IMR-90 (cell line): Measurements from ENCODE around the gene TUBA8. TPM values are rescaled to one million over a fixed set of nuclear protein-coding genes. Genes with fewer than 3 reads are reported as not detected.

Experiments
- ATAC-seq: fragments of 200-7000 bp; cut with Tn5 transposase; 2 replicates; pipeline ENCODE4 v1.9.1; 2020; ENCODE audit warnings: low read depth, mild to moderate bottlenecking, moderate library complexity
- BruUV-seq: library from RNA; stranded (reverse); fragments of 400-500 nt; replicated peaks from 2 replicates; lab custom pipeline; 2021; lab: Mats Ljungman, UMichigan
- CTCF ChIA-PET: fragments of 300-600 bp; formaldehyde crosslinking; extraction: SDS; loops from one replicate; lab custom pipeline; 2021; ENCODE audit warnings: antibody characterized with exemption; lab: Yijun Ruan, JAX
- POLR2A ChIA-PET: fragments of 300-600 bp; sonication (Branson Sonifier 250); formaldehyde crosslinking; loops from one replicate; lab custom pipeline; 2022; ENCODE audit warnings: antibody characterized with exemption; ENCODE audit not compliant: unreplicated experiment; lab: Charles Lee
- DNase-seq: peaks from one replicate; pipeline ENCODE4 v3.0.0; 2013
- H2AFZ ChIP-seq: replicated peaks from 2 replicates; pipeline ENCODE3; 2013; ENCODE audit warnings: low read length, mild to moderate bottlenecking; ENCODE audit not compliant: poor library complexity
- H2AK5ac ChIP-seq: 2 replicates; pipeline ENCODE4 v1.6.1; 2013; ENCODE audit warnings: low read depth, low read length, inconsistent platforms
- H2AK9ac ChIP-seq: replicated peaks from 2 replicates; pipeline ENCODE3; 2013; ENCODE audit warnings: mild to moderate bottlenecking, low read depth, low read length, moderate library complexity; ENCODE audit not compliant: poor library complexity
- H2BK120ac ChIP-seq: 2 replicates; pipeline ENCODE4 v1.6.1; 2013; ENCODE audit warnings: low read depth, low read length, inconsistent platforms
- H2BK15ac ChIP-seq: 3 replicates; pipeline ENCODE4 v1.6.1; 2013; ENCODE audit warnings: low read depth, low read length, inconsistent platforms
- H2BK20ac ChIP-seq: 2 replicates; pipeline ENCODE4 v1.6.1; 2013; ENCODE audit warnings: low read depth, mild to moderate bottlenecking, inconsistent platforms, low read length, moderate library complexity
- H2BK5ac ChIP-seq: 2 replicates; pipeline ENCODE4 v1.6.1; 2013; ENCODE audit warnings: mild to moderate bottlenecking, low read depth, low read length, inconsistent platforms; ENCODE audit not compliant: poor library complexity, severe bottlenecking
- H3K14ac ChIP-seq: replicated peaks from 2 replicates; pipeline ENCODE4 v1.6.1; 2013; ENCODE audit warnings: low read depth, low read length, inconsistent platforms
- H3K18ac ChIP-seq: 2 replicates; pipeline ENCODE4 v1.6.1; 2013; ENCODE audit warnings: low read depth, low read length, control low read depth
- H3K23ac ChIP-seq: 2 replicates; pipeline ENCODE4 v1.6.1; 2013; ENCODE audit warnings: low read depth, low read length, inconsistent platforms
- H3K27ac ChIP-seq: 2 replicates; pipeline ENCODE4 v1.5.1; 2013; ENCODE audit warnings: mild to moderate bottlenecking, control low read depth, low read length; ENCODE audit not compliant: insufficient read depth
- H3K27me3 ChIP-seq: 2 replicates; pipeline ENCODE4 v1.6.1; 2013; ENCODE audit warnings: low read length; ENCODE audit not compliant: control insufficient read depth, insufficient read depth
- H3K36me3 ChIP-seq: 2 replicates; pipeline ENCODE4 v1.6.1; 2013; ENCODE audit warnings: low read length, mixed read lengths; ENCODE audit not compliant: control insufficient read depth, insufficient read depth
- H3K4ac ChIP-seq: 2 replicates; pipeline ENCODE4 v1.6.1; 2013; ENCODE audit warnings: low read depth, low read length, inconsistent platforms
- H3K4me1 ChIP-seq: 2 replicates; pipeline ENCODE4 v1.6.1; 2013; ENCODE audit warnings: low read length, mixed read lengths; ENCODE audit not compliant: control insufficient read depth, insufficient read depth
- H3K4me2 ChIP-seq: 2 replicates; pipeline ENCODE4 v1.6.1; 2013; ENCODE audit warnings: low read depth, mild to moderate bottlenecking, control low read depth, low read length, moderate library complexity
- H3K4me3 ChIP-seq: 2 replicates; pipeline ENCODE4 v1.5.1; 2013; ENCODE audit warnings: low read depth, mild to moderate bottlenecking, control low read depth, low read length, moderate library complexity; ENCODE audit not compliant: insufficient read depth
- H3K56ac ChIP-seq: 2 replicates; pipeline ENCODE4 v1.6.1; 2013; ENCODE audit warnings: low read length, inconsistent platforms; ENCODE audit not compliant: insufficient read depth; ENCODE audit errors: extremely low read depth
- H3K79me1 ChIP-seq, 2 experiments: 2 replicates each; pipeline ENCODE4 v1.6.1; 2013; ENCODE audit warnings: low read length in 2 of 2, inconsistent platforms in 1 of 2, low read depth in 1 of 2
- H3K9ac ChIP-seq: 2 replicates; pipeline ENCODE4 v1.6.1; 2013; ENCODE audit warnings: low read depth, low read length, control low read depth
- H3K9me1 ChIP-seq: 2 replicates; pipeline ENCODE4 v1.6.1; 2013; ENCODE audit warnings: low read length, inconsistent platforms; ENCODE audit not compliant: insufficient read depth
- H3K9me3 ChIP-seq: 2 replicates; pipeline ENCODE4 v1.6.1; 2013; ENCODE audit warnings: low read length; ENCODE audit not compliant: control insufficient read depth, insufficient read depth
- H4K20me1 ChIP-seq: 2 replicates; pipeline ENCODE4 v1.6.1; 2013; ENCODE audit warnings: low read length, inconsistent platforms; ENCODE audit not compliant: insufficient read depth
- H4K5ac ChIP-seq: 2 replicates; pipeline ENCODE4 v1.6.1; 2013; ENCODE audit warnings: mild to moderate bottlenecking, low read depth, low read length, control low read depth
- H4K8ac ChIP-seq, 2 experiments: 2 replicates each; pipeline ENCODE4 v1.6.1; 2013; ENCODE audit warnings: low read depth in 2 of 2, low read length in 2 of 2, control low read depth in 1 of 2, inconsistent platforms in 1 of 2
- H4K91ac ChIP-seq: 2 replicates; pipeline ENCODE4 v1.6.1; 2013; ENCODE audit warnings: low read depth, low read length, inconsistent platforms; ENCODE audit not compliant: insufficient read depth
- CEBPB ChIP-seq: IDR thresholded peaks from 2 replicates; pipeline ENCODE4 v1.6.1; 2012; ENCODE audit warnings: low read depth, low read length, improper control_type of control experiment
- MXI1 ChIP-seq: IDR thresholded peaks from 2 replicates; pipeline ENCODE4 v1.6.1; 2012; ENCODE audit warnings: low read depth, mild to moderate bottlenecking, low read length, moderate library complexity, borderline replicate concordance
- POLR2A ChIP-seq: IDR thresholded peaks from 2 replicates; pipeline ENCODE4 v1.6.1; 2012; ENCODE audit warnings: mild to moderate bottlenecking, low read depth, low read length
- WGBS, 2 experiments: methylation state at CpG; one replicate each; pipeline versions ENCODE4 v1.1.5 to v1.1.7; 2013; ENCODE audit warnings: missing lambda C conversion rate in 2 of 2; ENCODE audit not compliant: insufficient read length in 1 of 2; ENCODE audit errors: extremely low coverage in 2 of 2; 5-methylcytosine and 5-hydroxymethylcytosine counted together
- dilution Hi-C: fragments of 300-500 bp; cut with HindIII; formaldehyde crosslinking; loops from one replicate; pipeline ENCODE4 v1.14.3; 2018; ENCODE audit warnings: low sequenced_read_pairs; ENCODE audit not compliant: unreplicated experiment
- in situ Hi-C: fragments of 300-500 bp; cut with MboI; formaldehyde crosslinking; loops from 3 replicates; pipeline ENCODE4 v1.14.3; 2019; ENCODE audit warnings: low sequenced_read_pairs, inconsistent platforms, mixed read lengths
- intact Hi-C: fragments of 100-400 bp; cut with micrococcal nuclease; formaldehyde crosslinking; loops from 2 replicates; pipeline ENCODE4 v1.10.0; 2022
- polyA plus RNA-seq, 3 experiments: library from polyadenylated mRNA; depleted of rRNA; stranded (reverse); fragments of >200 nt; gene quantifications; 2 replicates each; pipeline ENCODE4 v1.2.3, GENCODE V29; 2012; ENCODE audit warnings: low replicate concordance in 1 of 3
- total RNA-seq: library from RNA; depleted of rRNA; stranded (reverse); fragments of >200 nt; gene quantifications from 2 replicates; pipeline ENCODE4 v1.2.3, GENCODE V29; 2012

Gene TUBA8
- total and polyA plus RNA-seq, 2 of the 4 experiments (the other 2 are of a cell fraction), result 1.4 to 2.2 TPM

GRCh38 chr22:18091916-18092526 lies 18.6 kb upstream of the TUBA8 start:
- dilution Hi-C loops, result no loop called here

More at GRCh38 chr22:18091916-18092526, 18.6 kb upstream of the TUBA8 start:
- Histone ChIP-seq H3K4me3 (peak overlapping the region; percentile 30; the same call in 1 of the 2 replicates), H2AK5ac (no peak overlapping the region), H4K5ac (peak overlapping the region; percentile 62), H3K4ac (peak overlapping the region; percentile 71), H4K91ac (peak overlapping the region; percentile 62), H2BK5ac (peak overlapping the region; percentile 1), H4K8ac (peak overlapping the region; percentile 10 to 76), H3K9ac (peak overlapping the region; percentile 64), H4K20me1 (no peaks in the 10 kb centered on the region), H3K18ac (peak overlapping the region; percentile 69; the same call in 1 of the 2 replicates), H2BK20ac (no peak overlapping the region), H2BK120ac (no peak overlapping the region; the same call in 1 of the 2 replicates), H3K79me1 (peaks cover 12 to 20% of the 10 kb centered on the region in 2 experiments), H2AFZ (peak overlapping the region; percentile 70), H3K23ac (0 out of 2 replicates have a peak overlapping the region, but pooled peaks have one; percentile 39), H2BK15ac (no peak overlapping the region; the same call in 2 of the 3 replicates), H3K56ac (no peak overlapping the region), H3K27ac (peak overlapping the region; percentile 70), H3K4me2 (peak overlapping the region; percentile 64), H3K14ac (peak overlapping the region; percentile 0; the same call in 1 of the 2 replicates), H3K9me1 (no peaks in the 10 kb centered on the region; the same call in 1 of the 2 replicates), H3K9me3 (no peaks in the 10 kb centered on the region), H3K36me3 (peaks cover 28% of the 10 kb centered on the region), H3K27me3 (no peaks in the 10 kb centered on the region), H2AK9ac (peak overlapping the region; percentile 56), H3K4me1 (peaks cover 7% of the 10 kb centered on the region; the same call in 1 of the 2 replicates)
- in situ Hi-C loops, result no loop called here
- ChIA-PET CTCF (no interaction called here), POLR2A (interaction anchor here (0.6 kb wide), 1 partner anchor 255 kb away, joined by 3 read pairs; no protein-coding TSS in a partner anchor)
- ATAC-seq (peak; percentile 77), DNase-seq (peak; percentile 43)
- TF ChIP-seq CEBPB (no peak), MXI1 (no peak), POLR2A (no peak)
- 32% methylated on average over 8 of the region's 22 CpGs; no CpG with 5 or more reads in 1 of the 2 experiments for WGBS, 2 experiments
- intact Hi-C loops, result loop anchor here (2.0 to 5.0 kb wide), 2 partner anchors 55 to 65 kb away; no protein-coding TSS in a partner anchor
- BruUV-seq, result no TSS peak
